ENCODE measurements around the gene PCSK1.

Gene PCSK1

DNA sequence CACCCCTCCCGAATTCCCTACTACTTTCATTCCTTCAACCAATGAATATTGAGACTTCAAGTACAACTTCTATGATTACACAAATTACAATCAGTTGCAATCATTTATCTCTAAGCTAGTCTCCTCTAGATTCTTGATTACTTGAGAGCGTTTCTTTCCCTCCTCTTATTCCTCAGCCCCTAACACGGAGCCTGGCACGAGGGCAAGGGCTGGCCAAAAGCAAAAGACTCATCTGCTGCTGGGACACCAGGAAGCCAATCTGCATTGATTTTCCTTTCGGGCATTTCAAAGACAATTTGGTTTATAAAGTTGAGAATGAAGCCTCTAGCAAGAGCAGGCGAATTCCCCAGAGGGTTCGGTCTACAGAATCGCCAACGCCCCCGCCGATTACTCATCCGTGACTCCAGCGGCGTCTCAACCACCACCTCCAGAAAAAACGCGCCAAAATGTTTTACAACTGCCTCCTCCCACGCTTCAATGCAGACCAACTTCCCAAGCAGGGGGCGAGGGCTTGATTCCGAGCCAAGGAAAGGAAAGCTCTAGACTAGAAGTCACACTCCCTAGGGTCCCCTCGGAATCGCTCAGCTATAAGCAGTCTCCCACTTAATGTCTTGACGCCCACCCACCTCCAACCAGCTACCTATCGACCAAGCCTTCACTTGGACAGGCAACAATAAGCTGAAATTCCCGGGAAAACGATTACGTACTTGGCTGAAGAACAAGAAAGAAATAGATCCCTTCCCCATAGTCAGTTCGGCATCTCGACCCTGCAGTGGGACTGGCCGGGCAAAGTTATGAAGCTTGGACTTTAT is 1.5 kb downstream of the PCSK1 start:
- no peak overlapping the region for H3K27ac ChIP-seq (ENCODE audit: low read length)
- DNase-seq (ENCODE audit: low read depth, low spot score): no peak
- no CpG with 5 or more reads among the region's 29 CpGs for WGBS (ENCODE audit: insufficient coverage, insufficient read length)
- H3K27me3 ChIP-seq (ENCODE audit: control insufficient read depth, insufficient read depth, low read length): peaks cover 20% of the 10 kb centered on the region; the same call in 1 of the 2 replicates
- H3K4me1 ChIP-seq (ENCODE audit: control insufficient read depth, insufficient read depth, low read length): peaks cover 3% of the 10 kb centered on the region; the same call in 1 of the 2 replicates
- peak overlapping the region; percentile 56; the same call in 1 of the 2 replicates for H3K4me3 ChIP-seq (ENCODE audit: low read length)
- H3K9me3 ChIP-seq (ENCODE audit: control insufficient read depth, insufficient read depth, low read length): no peaks in the 10 kb centered on the region
- no peaks in the 10 kb centered on the region for H3K36me3 ChIP-seq (ENCODE audit: control insufficient read depth, insufficient read depth, low read length)

DNA sequence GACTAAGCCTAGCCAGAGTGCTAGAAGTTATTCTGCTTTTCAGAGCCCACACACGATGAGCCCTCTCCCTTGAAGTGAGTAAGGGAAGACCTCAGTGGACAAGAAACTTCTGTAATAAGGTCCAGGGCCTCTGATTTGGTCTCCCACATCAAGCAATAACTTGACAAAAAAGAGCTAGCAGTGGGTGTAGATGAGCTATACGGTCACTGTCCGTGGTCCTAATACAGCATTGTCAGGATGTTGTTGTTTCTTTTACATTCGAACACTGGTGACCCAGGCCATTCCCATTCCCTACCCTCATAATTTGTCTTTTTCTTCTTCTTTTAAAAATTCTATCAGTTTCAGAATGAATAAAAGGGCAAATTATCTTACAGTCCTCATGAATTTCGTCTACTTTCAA is 5.2 kb downstream of the PCSK1 start:
- no peak overlapping the region for H3K4me3 ChIP-seq (ENCODE audit: low read length)
- H3K36me3 ChIP-seq (ENCODE audit: control insufficient read depth, insufficient read depth, low read length): no peaks in the 10 kb centered on the region
- no peak for DNase-seq (ENCODE audit: low read depth, low spot score)
- peaks cover 10% of the 10 kb centered on the region; the same call in 1 of the 2 replicates for H3K27me3 ChIP-seq (ENCODE audit: control insufficient read depth, insufficient read depth, low read length)
- H3K4me1 ChIP-seq (ENCODE audit: control insufficient read depth, insufficient read depth, low read length): no peaks in the 10 kb centered on the region
- WGBS (ENCODE audit: insufficient coverage, insufficient read length): no CpG with 5 or more reads among the region's 5 CpGs
- no peak overlapping the region for H3K27ac ChIP-seq (ENCODE audit: low read length)
- H3K9me3 ChIP-seq (ENCODE audit: control insufficient read depth, insufficient read depth, low read length): no peaks in the 10 kb centered on the region

DNA sequence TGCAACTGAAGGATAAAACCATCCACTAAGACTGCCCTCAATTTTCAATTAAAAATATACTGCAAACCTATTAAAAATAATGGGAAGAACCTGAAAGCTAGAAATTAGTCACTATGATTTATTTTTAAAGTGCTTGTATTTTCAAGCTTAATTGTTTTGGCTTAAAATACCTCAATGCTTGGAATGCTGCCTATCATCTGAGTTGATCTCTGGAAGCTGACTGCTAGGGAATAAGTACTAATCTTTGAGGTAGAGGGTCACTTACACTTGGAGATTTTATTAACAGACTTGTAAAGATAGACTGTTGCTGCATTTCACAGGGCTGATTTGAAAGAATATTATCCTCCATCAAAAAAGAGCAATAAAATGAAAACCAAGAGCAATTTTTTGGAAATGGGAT is 6.2 kb downstream of the PCSK1 start:
- no peaks in the 10 kb centered on the region for H3K4me1 ChIP-seq (ENCODE audit: control insufficient read depth, insufficient read depth, low read length)
- H3K27me3 ChIP-seq (ENCODE audit: control insufficient read depth, insufficient read depth, low read length): peaks cover 6% of the 10 kb centered on the region; the same call in 1 of the 2 replicates
- no peak for DNase-seq (ENCODE audit: low read depth, low spot score)
- H3K4me3 ChIP-seq (ENCODE audit: low read length): no peak overlapping the region
- no peaks in the 10 kb centered on the region for H3K36me3 ChIP-seq (ENCODE audit: control insufficient read depth, insufficient read depth, low read length)
- no peaks in the 10 kb centered on the region for H3K9me3 ChIP-seq (ENCODE audit: control insufficient read depth, insufficient read depth, low read length)
- no peak overlapping the region for H3K27ac ChIP-seq (ENCODE audit: low read length)

DNA sequence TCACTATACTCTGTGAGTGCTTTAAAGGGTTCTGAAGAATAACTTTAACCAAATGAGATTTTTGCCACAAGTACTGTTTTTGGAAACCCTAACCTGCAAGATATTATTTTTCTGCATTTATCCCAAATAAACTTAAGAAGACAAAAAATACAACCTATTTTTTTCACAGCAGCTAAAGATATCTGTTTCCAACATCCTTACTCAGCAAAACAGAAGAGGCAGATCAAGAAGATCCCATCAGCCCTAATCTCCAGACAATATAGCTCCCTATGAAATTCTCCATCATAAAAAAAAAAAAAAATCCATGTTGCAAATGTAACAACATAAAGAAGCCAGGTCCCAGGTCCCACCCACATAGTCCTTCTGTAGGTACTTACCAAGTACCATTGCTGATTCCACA is 7.6 kb downstream of the PCSK1 start:
- Histone ChIP-seq H3K27me3 (ENCODE audit: control insufficient read depth, insufficient read depth, low read length) (no peaks in the 10 kb centered on the region), H3K4me1 (ENCODE audit: control insufficient read depth, insufficient read depth, low read length) (no peaks in the 10 kb centered on the region), H3K9me3 (ENCODE audit: control insufficient read depth, insufficient read depth, low read length) (no peaks in the 10 kb centered on the region), H3K27ac (ENCODE audit: low read length) (no peak overlapping the region), H3K4me3 (ENCODE audit: low read length) (no peak overlapping the region), H3K36me3 (ENCODE audit: control insufficient read depth, insufficient read depth, low read length) (no peaks in the 10 kb centered on the region)
- DNase-seq (ENCODE audit: low read depth, low spot score): no peak

DNA sequence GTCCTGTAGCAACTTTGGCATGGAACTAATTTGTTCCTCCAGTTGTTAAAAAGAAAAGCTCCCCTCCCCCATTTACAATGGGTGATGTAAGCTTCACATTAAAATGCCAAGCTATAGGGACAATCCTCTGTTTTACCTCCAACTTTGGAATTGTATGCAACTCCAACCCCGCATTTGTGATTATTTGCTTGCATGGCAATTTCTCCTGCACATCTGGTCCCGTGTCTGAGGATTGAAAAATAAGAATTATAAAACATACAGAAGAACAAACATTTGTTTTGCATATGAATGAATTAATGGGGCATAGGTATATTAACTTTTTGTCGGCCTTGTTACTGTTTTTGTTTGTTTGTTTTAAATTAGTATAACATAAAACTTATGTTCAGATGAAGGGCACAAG is 17.2 kb downstream of the PCSK1 start:
- DNase-seq (ENCODE audit: low read depth, low spot score): no peak
- Histone ChIP-seq H3K9me3 (ENCODE audit: control insufficient read depth, insufficient read depth, low read length) (no peaks in the 10 kb centered on the region), H3K4me1 (ENCODE audit: control insufficient read depth, insufficient read depth, low read length) (no peaks in the 10 kb centered on the region), H3K36me3 (ENCODE audit: control insufficient read depth, insufficient read depth, low read length) (no peaks in the 10 kb centered on the region), H3K27ac (ENCODE audit: low read length) (no peak overlapping the region), H3K27me3 (ENCODE audit: control insufficient read depth, insufficient read depth, low read length) (no peaks in the 10 kb centered on the region), H3K4me3 (ENCODE audit: low read length) (no peak overlapping the region)
- WGBS (ENCODE audit: insufficient coverage, insufficient read length): 100% methylated on average over 1 of the region's 3 CpGs

DNA sequence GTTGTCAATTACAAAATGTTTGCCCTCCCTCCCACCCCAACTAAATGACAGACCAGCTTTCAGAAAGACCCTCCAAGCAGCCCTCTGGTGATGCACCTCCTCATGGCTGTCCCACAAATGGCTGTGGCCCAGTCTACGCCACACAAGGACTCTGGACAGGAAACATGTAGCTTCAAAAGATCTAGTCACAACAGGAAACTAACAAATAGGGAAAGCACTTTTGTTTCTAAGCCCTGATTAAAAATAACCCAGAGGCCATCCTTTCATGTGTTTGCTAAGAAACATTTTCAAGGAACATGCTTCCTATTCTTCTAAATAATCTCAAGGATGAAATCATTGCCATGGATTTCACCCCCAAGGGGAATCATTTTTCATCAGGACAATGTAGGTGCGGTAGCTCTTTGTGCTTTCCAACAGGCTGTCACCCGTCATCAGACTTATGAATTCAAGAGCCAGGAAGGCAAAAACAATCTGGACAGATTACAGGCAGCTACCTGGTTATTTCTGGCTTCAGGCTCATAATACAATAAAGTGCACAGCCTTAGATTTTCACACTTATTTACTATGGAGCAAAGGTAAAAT is 20.1 kb downstream of the PCSK1 start:
- Histone ChIP-seq H3K27me3 (ENCODE audit: control insufficient read depth, insufficient read depth, low read length) (no peaks in the 10 kb centered on the region), H3K4me3 (ENCODE audit: low read length) (no peak overlapping the region), H3K27ac (ENCODE audit: low read length) (no peak overlapping the region), H3K36me3 (ENCODE audit: control insufficient read depth, insufficient read depth, low read length) (no peaks in the 10 kb centered on the region), H3K4me1 (ENCODE audit: control insufficient read depth, insufficient read depth, low read length) (no peaks in the 10 kb centered on the region), H3K9me3 (ENCODE audit: control insufficient read depth, insufficient read depth, low read length) (no peaks in the 10 kb centered on the region)
- no CpG with 5 or more reads among the region's 3 CpGs for WGBS (ENCODE audit: insufficient coverage, insufficient read length)
- no peak for DNase-seq (ENCODE audit: low read depth, low spot score)

DNA sequence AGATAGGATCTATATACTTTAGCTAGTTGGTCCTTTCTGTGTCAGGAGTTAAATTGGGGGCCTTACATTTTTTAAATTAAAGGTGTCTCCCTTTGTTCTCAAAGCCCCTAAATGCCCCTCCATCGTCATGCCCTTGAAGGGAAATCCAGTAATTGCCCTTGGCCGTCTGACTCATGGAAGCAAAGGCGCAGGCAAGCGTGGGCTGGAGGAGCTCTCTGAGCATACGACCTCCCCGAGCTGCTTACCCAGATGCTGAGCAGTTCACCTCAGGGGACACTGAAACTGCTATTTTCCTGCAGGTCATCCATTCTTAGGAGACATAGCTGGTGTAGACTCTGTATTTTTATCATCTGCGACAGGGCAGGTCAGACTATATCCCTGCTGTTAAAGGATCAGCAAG is 23.0 kb downstream of the PCSK1 start:
- Histone ChIP-seq H3K9me3 (ENCODE audit: control insufficient read depth, insufficient read depth, low read length) (no peaks in the 10 kb centered on the region), H3K4me3 (ENCODE audit: low read length) (no peak overlapping the region), H3K36me3 (ENCODE audit: control insufficient read depth, insufficient read depth, low read length) (no peaks in the 10 kb centered on the region), H3K27ac (ENCODE audit: low read length) (no peak overlapping the region), H3K4me1 (ENCODE audit: control insufficient read depth, insufficient read depth, low read length) (no peaks in the 10 kb centered on the region), H3K27me3 (ENCODE audit: control insufficient read depth, insufficient read depth, low read length) (no peaks in the 10 kb centered on the region)
- DNase-seq (ENCODE audit: low read depth, low spot score): no peak
- WGBS (ENCODE audit: insufficient coverage, insufficient read length): no CpG with 5 or more reads among the region's 7 CpGs

DNA sequence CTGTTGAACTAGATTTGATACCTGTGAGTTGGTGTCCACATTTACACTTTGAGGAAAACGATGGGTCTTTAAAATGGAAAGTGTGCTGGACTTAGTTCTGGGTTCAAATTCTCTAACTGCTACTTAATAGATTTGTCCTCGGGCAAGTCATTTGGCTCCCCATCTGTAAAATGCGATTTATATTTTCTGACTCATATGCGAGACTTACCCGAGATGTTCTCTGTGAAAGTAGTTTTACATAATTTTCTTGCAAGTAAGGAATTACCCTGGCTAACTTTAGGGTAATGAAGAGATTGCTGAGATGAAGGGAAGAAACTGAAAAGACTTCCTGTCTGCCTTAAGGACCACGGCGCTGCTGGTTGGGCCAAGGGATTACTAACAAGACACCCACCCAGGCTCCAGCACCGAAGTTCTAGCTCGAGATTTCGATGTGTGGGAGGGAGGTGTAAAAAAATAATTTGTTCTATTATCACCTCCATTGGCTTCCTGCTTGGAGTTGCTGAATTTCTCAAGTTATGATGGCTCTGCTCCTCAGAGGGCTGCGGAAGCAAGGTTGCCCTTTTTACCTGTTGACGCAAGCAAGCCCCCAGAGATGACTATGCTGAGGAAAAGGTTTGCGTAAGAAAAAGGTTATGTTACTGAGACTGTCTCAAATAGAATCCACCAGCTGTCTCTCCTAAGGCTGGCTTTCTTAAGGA is 24.1 kb downstream of the PCSK1 start:
- Histone ChIP-seq H3K4me1 (ENCODE audit: control insufficient read depth, insufficient read depth, low read length) (no peaks in the 10 kb centered on the region), H3K4me3 (ENCODE audit: low read length) (no peak overlapping the region), H3K36me3 (ENCODE audit: control insufficient read depth, insufficient read depth, low read length) (no peaks in the 10 kb centered on the region), H3K27me3 (ENCODE audit: control insufficient read depth, insufficient read depth, low read length) (no peaks in the 10 kb centered on the region), H3K9me3 (ENCODE audit: control insufficient read depth, insufficient read depth, low read length) (no peaks in the 10 kb centered on the region), H3K27ac (ENCODE audit: low read length) (no peak overlapping the region)
- no CpG with 5 or more reads among the region's 13 CpGs for WGBS (ENCODE audit: insufficient coverage, insufficient read length)
- DNase-seq (ENCODE audit: low read depth, low spot score): no peak

DNA sequence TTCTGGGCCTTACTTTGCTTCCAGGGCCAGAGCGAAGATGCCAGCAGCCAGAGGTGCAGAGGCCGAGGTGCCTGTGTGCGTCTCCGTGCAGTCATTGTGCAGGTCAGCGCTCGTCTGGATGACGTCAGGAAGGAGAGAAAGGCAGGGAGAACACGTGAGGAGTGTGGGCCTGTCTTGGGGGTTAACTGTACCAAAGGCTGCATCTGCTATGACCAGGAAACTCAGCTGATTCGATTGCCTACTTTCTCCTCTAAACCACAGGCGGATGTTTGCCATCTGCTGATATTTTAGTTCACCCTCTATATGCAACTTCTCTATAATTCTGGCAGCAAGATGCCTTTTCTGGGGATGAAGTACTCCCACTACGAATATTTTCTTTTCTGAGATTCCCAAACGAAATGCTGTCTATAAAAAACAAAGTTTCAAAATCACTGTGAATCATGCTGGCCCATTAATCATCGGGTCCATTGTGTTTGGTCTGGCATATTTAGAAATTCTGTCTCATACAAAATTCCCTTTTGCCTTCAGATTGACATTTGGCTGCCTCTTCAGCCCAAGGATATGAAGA is 24.8 kb downstream of the PCSK1 start:
- Histone ChIP-seq H3K27me3 (ENCODE audit: control insufficient read depth, insufficient read depth, low read length) (no peaks in the 10 kb centered on the region), H3K4me3 (ENCODE audit: low read length) (no peak overlapping the region), H3K9me3 (ENCODE audit: control insufficient read depth, insufficient read depth, low read length) (no peaks in the 10 kb centered on the region), H3K27ac (ENCODE audit: low read length) (no peak overlapping the region), H3K36me3 (ENCODE audit: control insufficient read depth, insufficient read depth, low read length) (no peaks in the 10 kb centered on the region), H3K4me1 (ENCODE audit: control insufficient read depth, insufficient read depth, low read length) (no peaks in the 10 kb centered on the region)
- no CpG with 5 or more reads among the region's 13 CpGs for WGBS (ENCODE audit: insufficient coverage, insufficient read length)
- DNase-seq (ENCODE audit: low read depth, low spot score): no peak

DNA sequence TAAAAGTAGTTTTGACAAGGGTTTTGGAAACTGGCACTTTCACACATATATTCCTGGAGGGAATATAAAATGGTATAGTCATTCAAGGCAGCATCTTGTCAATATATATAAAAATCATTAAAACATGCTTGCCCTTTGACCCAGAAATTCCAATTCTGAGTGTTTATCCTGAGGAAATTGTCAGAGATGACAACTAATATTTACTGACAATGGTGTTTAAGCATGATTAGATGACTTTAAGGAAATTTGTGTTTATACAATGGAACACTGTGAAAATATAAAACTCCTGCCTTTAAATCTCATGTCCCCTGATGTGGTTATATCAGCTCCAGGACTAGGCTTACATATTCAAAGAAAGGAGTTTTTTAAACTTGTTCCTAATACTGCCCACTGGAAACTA is 25.6 kb downstream of the PCSK1 start:
- no peak for DNase-seq (ENCODE audit: low read depth, low spot score)
- H3K4me3 ChIP-seq (ENCODE audit: low read length): no peak overlapping the region
- no peaks in the 10 kb centered on the region for H3K9me3 ChIP-seq (ENCODE audit: control insufficient read depth, insufficient read depth, low read length)
- H3K4me1 ChIP-seq (ENCODE audit: control insufficient read depth, insufficient read depth, low read length): no peaks in the 10 kb centered on the region
- no peaks in the 10 kb centered on the region for H3K36me3 ChIP-seq (ENCODE audit: control insufficient read depth, insufficient read depth, low read length)
- no peak overlapping the region for H3K27ac ChIP-seq (ENCODE audit: low read length)
- H3K27me3 ChIP-seq (ENCODE audit: control insufficient read depth, insufficient read depth, low read length): no peaks in the 10 kb centered on the region
